ENCODE data around the gene MOB2. TPM values are rescaled to one million over a fixed set of nuclear protein-coding genes. Genes with fewer than 3 reads are reported as not detected.

Gene MOB2
- total and polyA plus RNA-seq, 7 donors: 44.5 to 75.1 (median 58.1) TPM

- DNase-seq: peak; percentile 45 to 83
- ATAC-seq: peak; percentile 55 to 81 (median 72)
Measured at GRCh38 chr11:1483445-1483961, 3.1 kb downstream of the MOB2 start.

GRCh38 chr11:1482581-1483444, 3.8 kb downstream of the MOB2 start:
- Histone ChIP-seq H3K27ac (peak overlapping the region; percentile 80), H3K4me3 (peak overlapping the region; percentile 45), H3K4me1 (peaks cover 66% of the 10 kb centered on the region), H3K9me3 (no peaks in the 10 kb centered on the region), H3K36me3 (ENCODE audit: insufficient read depth in 1 of 2, low read depth in 1 of 2) (peaks cover 0 to 32% of the 10 kb centered on the region in 2 donors), H3K27me3 (ENCODE audit: insufficient read depth in 3 of 3, low read length in 2 of 3) (no peaks in the 10 kb centered on the region)
- 33 to 42% (median 33%) methylated on average over 32 of the region's 32 CpGs for WGBS, 3 donors
- TF ChIP-seq CTCF (IDR thresholded peaks at IDR 0.05): peak; percentile 6
- intact Hi-C loops (cut with DNase I): no loop called here
- DNase-seq (peak; percentile 25 to 70), ATAC-seq (peak; percentile 51 to 80 (median 72))

More at GRCh38 chr11:1483445-1483961, 3.1 kb downstream of the MOB2 start:
- H3K36me3 ChIP-seq (ENCODE audit: insufficient read depth in 1 of 2, low read depth in 1 of 2): peaks cover 0 to 25% of the 10 kb centered on the region in 2 donors
- no peak for TF ChIP-seq CTCF (IDR thresholded peaks at IDR 0.05)
- intact Hi-C loops (cut with DNase I): no loop called here
- H3K27ac ChIP-seq: peak overlapping the region; percentile 80
- no peaks in the 10 kb centered on the region for H3K9me3 ChIP-seq
- peak overlapping the region; percentile 45 for H3K4me3 ChIP-seq
- no peaks in the 10 kb centered on the region for H3K27me3 ChIP-seq (ENCODE audit: insufficient read depth in 3 of 3, low read length in 2 of 3)
- H3K4me1 ChIP-seq: peaks cover 73% of the 10 kb centered on the region
- 21 to 30% (median 21%) methylated on average over 6 of the region's 6 CpGs for WGBS, 3 donors

GRCh38 chr11:1481861-1482441, 4.6 kb downstream of the MOB2 start:
- WGBS, 3 donors: 81 to 88% (median 81%) methylated on average over 15 to 16 of the region's 16 CpGs
- peaks cover 0 to 40% of the 10 kb centered on the region in 2 donors for H3K36me3 ChIP-seq (ENCODE audit: insufficient read depth in 1 of 2, low read depth in 1 of 2)
- peak overlapping the region; percentile 80 for H3K27ac ChIP-seq
- H3K4me3 ChIP-seq: no peak overlapping the region
- TF ChIP-seq CTCF (IDR thresholded peaks at IDR 0.05): no peak
- ATAC-seq (no peak), DNase-seq (peak; percentile 14 to 49)
- no peaks in the 10 kb centered on the region for H3K27me3 ChIP-seq (ENCODE audit: insufficient read depth in 3 of 3, low read length in 2 of 3)
- peaks cover 57% of the 10 kb centered on the region for H3K4me1 ChIP-seq
- intact Hi-C loops (cut with DNase I): no loop called here
- no peaks in the 10 kb centered on the region for H3K9me3 ChIP-seq

GRCh38 chr11:1481483-1481825, 5.1 kb downstream of the MOB2 start:
- 89 to 96% (median 95%) methylated on average over 2 of the region's 2 CpGs for WGBS, 3 donors
- ATAC-seq: no peak
- TF ChIP-seq CTCF (IDR thresholded peaks at IDR 0.05): no peak
- no peaks in the 10 kb centered on the region for H3K9me3 ChIP-seq
- H3K4me3 ChIP-seq: no peak overlapping the region
- peaks cover 54% of the 10 kb centered on the region for H3K4me1 ChIP-seq
- H3K27ac ChIP-seq: peak overlapping the region; percentile 80
- peaks cover 0 to 45% of the 10 kb centered on the region in 2 donors for H3K36me3 ChIP-seq (ENCODE audit: insufficient read depth in 1 of 2, low read depth in 1 of 2)
- intact Hi-C loops (cut with DNase I): no loop called here
- no peaks in the 10 kb centered on the region for H3K27me3 ChIP-seq (ENCODE audit: insufficient read depth in 3 of 3, low read length in 2 of 3)
- no peak for DNase-seq

Data from psoas muscle (tissue), 8 donors.